Measurements from ENCODE around the gene ZNF292.
"Not testable (repeated sequence)": the region's sequence is repeated elsewhere in the genome, so short reads cannot be mapped to it uniquely, and the experiment has no call there.

ZNF292 gene

GRCh38 chr6:87220997-87221396, 65.6 kb downstream of the ZNF292 start:
- no peak for DNase-seq

DNA sequence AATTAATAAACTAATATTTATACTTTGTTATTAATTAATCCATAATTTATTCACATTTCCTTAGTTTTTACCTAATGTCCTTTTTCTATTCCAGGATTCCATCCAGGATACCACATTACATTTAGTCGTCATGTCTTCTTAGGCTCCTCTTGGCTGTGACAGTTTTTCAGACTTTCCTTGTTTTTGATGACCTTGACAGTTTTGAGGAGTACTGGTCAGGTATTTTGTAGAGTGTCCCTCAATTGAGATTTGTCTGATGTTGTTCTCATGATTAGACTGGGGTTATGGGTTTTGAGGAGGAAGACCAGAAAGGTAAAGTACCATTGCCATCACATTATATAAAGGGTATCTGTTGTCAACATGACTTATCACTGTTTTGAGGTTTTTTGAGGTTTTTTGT, 67.3 kb downstream of the ZNF292 start:
- DNase-seq, result no peak

DNA sequence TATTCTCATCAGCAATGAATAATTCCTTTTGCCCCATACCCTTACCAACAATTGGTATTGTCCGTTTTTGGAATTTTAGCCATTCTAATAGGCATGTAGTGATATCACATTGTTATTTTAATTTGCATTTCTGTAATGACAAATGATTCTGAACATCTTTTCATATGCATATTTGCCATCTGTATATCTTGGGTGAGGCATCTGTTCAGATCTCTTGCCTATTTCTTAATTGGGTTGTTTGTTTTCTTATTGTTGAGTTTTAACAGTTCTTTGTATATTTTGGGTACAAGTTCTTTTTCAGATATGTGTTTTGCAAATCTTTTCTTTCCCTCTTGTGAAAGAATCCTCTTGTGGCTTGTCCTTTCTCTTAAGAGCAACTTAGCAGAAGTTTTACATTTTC, 69.6 kb downstream of the ZNF292 start:
- DNase-seq, result no peak

- no peak for DNase-seq
Observed at GRCh38 chr6:87225511-87225910, 70.1 kb downstream of the ZNF292 start.

- DNase-seq, result no peak
Observed at GRCh38 chr6:87225937-87226336, 70.6 kb downstream of the ZNF292 start.

GRCh38 chr6:87230801-87231200, 75.4 kb downstream of the ZNF292 start:
- DNase-seq, result no peak

GRCh38 chr6:87237804-87238203, 82.4 kb downstream of the ZNF292 start:
- peak; percentile 64 for DNase-seq

GRCh38 chr6:87239098-87239635, 83.8 kb downstream of the ZNF292 start:
- DNase-seq, result not testable (repeated sequence)

- DNase-seq, result peak; percentile 12
Observed at GRCh38 chr6:87241304-87241703, 85.9 kb downstream of the ZNF292 start.

- no peak for DNase-seq
Observed at GRCh38 chr6:87242311-87242710, 86.9 kb downstream of the ZNF292 start.

DNA sequence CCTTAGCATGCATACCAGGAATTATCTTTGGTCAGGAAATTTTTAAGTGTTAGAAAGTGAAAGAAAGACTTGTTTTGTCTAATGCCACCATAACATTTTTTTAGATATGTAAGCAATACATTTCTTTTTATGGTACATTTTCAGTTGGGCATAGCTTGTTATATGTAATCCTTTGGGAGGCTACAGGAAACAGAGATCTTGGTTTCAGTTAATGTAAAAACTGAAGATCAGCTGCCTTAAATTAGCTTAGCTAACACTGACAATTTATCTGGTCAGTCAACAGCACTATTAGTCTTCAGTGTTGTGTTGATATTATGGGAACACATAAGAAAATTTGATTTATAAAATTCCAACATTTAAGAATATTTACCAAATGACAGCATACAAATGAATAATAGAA, 88.4 kb downstream of the ZNF292 start:
- DNase-seq, result no peak

GRCh38 chr6:87244380-87244779, 89.0 kb downstream of the ZNF292 start:
- no peak for DNase-seq

DNA sequence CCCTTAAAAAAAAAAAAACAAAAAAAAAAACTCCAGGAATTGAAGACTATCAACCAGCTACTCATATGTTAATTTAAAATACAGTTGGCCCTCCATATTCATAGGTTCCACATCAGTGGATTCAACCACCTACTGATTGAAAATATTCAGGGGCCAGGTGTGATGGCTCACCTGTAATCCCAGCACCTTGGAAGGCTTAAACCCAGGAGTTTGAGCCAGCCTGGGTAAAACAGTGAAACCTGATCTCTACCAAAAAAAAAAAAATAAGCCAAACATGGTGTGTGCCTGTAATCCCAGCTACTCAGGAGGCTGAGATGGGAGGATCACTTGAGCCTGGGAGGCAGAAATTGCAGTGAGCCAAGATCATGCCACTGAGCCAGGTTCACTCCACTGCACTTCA, 94.7 kb downstream of the ZNF292 start:
- no peak for DNase-seq

DNA sequence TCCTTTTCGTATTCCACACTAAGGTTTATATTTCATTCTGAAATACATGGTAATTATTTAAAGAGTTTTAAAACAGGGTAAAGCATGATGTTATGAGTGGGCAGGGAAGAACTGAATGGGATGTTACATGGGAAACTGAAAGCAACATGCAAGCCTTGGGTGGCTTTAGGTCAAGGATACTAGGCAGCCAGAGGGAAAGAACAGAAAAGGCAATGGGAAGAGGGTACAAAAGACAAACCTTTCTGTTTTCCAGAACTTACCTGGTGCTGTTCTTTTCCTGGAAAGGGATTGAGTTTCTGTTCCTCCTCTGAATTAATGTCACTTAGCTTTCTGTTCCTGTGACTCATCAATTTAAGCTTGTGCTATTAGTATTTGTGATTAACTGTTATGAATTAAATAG, 95.9 kb downstream of the ZNF292 start:
- no peak for DNase-seq

GRCh38 chr6:87251725-87252124, 96.4 kb downstream of the ZNF292 start:
- DNase-seq, result no peak

DNA sequence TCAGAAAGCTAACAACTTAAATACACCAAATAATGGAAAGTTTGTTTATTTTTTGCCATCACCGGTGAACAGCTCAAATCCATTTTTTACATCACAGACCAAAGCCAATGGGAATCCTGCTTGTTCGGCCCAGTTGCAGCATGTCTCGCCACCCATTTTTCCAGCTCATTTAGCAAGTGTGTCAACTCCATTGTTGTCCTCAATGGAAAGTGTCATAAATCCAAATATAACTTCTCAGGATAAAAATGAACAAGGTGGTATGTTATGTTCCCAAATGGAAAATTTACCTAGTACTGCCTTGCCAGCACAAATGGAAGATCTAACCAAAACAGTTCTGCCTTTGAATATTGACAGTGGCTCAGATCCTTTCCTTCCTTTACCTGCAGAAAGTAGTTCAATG, 101.7 kb downstream of the ZNF292 start:
- no peak for DNase-seq

DNA sequence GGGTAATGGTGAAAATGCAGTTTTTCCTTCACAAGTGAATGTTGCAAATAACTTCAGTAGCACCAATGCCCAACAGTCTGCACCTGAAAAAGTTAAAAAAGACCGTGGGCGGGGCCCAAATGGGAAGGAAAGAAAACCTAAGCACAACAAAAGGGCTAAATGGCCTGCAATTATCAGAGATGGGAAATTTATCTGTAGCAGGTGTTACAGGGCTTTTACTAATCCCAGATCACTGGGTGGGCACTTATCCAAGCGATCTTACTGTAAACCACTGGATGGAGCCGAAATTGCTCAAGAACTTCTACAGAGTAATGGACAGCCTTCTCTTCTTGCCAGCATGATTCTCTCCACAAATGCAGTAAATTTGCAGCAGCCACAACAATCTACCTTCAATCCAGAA, 102.2 kb downstream of the ZNF292 start:
- no peak for DNase-seq

DNA sequence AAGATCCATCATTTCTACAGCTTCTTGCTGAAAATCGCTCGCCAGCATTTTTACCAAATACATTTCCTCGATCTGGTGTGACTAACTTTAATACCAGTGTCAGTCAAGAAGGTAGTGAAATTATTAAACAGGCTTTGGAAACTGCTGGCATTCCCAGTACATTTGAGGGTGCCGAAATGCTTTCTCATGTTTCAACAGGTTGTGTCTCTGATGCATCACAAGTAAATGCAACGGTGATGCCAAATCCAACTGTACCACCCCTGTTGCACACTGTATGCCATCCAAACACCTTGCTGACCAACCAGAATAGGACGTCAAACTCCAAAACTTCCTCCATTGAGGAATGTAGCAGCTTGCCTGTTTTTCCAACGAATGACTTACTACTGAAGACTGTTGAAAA, 102.6 kb downstream of the ZNF292 start:
- no peak for DNase-seq

DNA sequence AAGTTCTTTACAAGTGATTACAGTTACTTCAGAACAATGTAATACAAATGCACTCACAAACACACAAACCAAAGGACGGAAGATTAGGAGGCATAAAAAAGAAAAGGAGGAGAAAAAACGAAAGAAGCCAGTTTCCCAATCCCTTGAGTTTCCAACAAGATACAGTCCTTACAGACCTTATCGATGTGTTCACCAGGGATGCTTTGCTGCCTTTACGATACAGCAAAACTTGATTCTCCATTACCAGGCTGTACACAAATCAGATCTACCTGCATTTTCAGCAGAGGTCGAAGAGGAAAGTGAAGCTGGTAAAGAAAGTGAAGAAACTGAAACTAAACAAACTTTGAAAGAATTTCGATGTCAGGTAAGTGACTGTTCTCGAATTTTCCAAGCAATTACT, 104.4 kb downstream of the ZNF292 start:
- no peak for DNase-seq

- peak; percentile 8 for DNase-seq
Observed at GRCh38 chr6:87261534-87261933, 106.2 kb downstream of the ZNF292 start.

- DNase-seq, result no peak
Observed at GRCh38 chr6:87264481-87264880, 109.1 kb downstream of the ZNF292 start.

- DNase-seq, result no peak
Observed at GRCh38 chr6:87274660-87275274, 119.4 kb downstream of the ZNF292 start.

GRCh38 chr6:87276624-87277023, 121.3 kb downstream of the ZNF292 start:
- no peak for DNase-seq

DNA sequence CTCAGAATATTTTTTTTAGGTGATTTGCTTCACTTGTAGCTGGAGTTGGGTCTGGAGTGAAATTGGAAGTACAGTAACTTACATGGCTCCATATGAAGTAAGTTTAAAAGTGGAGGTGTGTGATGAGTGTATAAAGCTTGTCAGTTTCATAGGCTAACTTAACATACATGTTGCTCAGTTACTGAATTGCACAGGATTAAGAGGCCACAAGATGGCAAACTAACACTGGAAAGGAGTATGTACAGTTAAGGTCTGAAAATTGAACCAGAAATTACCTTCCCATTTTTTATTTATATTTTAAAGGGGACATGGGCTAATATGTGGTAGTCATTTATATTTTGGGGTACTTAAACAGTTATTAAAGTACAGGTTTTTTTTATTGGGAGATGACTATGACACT, 121.8 kb downstream of the ZNF292 start:
- peak; percentile 70 for DNase-seq

- DNase-seq, result no peak
Observed at GRCh38 chr6:87279196-87279595, 123.8 kb downstream of the ZNF292 start.
